NCI-H2227 (cell line): ENCODE results near the gene ESPL1.
"Not testable (repeated sequence)": the region's sequence is repeated elsewhere in the genome, so short reads cannot be mapped to it uniquely, and the experiment has no call there.

Experiments used
- DNase-seq: peaks from one replicate; lab custom pipeline; 2025; ENCODE audit not compliant: unreplicated experiment; lab: John Stamatoyannopoulos, UW

Gene ESPL1

GRCh38 chr12:53297106-53297505 lies 29.0 kb downstream of the ESPL1 start:
- not testable (repeated sequence) for DNase-seq

GRCh38 chr12:53298164-53298563 lies 30.1 kb downstream of the ESPL1 start:
- no peak for DNase-seq

- peak; percentile 61 for DNase-seq
These were observed 31.0 kb downstream of the ESPL1 start for GRCh38 chr12:53299101-53299453.

GRCh38 chr12:53299454-53300180 lies 31.5 kb downstream of the ESPL1 start, which contains the start of gene MYG1:
Gene MYG1 (plus strand): TSS chr12:53299695. CDS start chr12:53299738, 43 bp downstream.
- DNase-seq, result peak; percentile 91

GRCh38 chr12:53300187-53300586 lies 32.1 kb downstream of the ESPL1 start:
- no peak for DNase-seq

GRCh38 chr12:53302903-53303302 lies 34.8 kb downstream of the ESPL1 start:
- no peak for DNase-seq

- DNase-seq, result no peak
These were observed 38.7 kb downstream of the ESPL1 start for GRCh38 chr12:53306826-53307225.

- no peak for DNase-seq
These were observed 40.2 kb downstream of the ESPL1 start for GRCh38 chr12:53308276-53308675.

GRCh38 chr12:53313996-53314395 lies 45.9 kb downstream of the ESPL1 start:
- DNase-seq, result no peak

GRCh38 chr12:53320352-53321195 lies 52.5 kb downstream of the ESPL1 start:
- no peak for DNase-seq

- peak; percentile 17 for DNase-seq
These were observed 56.1 kb downstream of the ESPL1 start for GRCh38 chr12:53324113-53324778.

GRCh38 chr12:53324779-53325510 lies 56.8 kb downstream of the ESPL1 start:
- DNase-seq, result peak; percentile 72

GRCh38 chr12:53325511-53326061 lies 57.5 kb downstream of the ESPL1 start:
- DNase-seq, result no peak

- no peak for DNase-seq
These were observed 58.5 kb downstream of the ESPL1 start for GRCh38 chr12:53326460-53327185.

GRCh38 chr12:53327435-53328042 lies 59.4 kb downstream of the ESPL1 start:
- DNase-seq, result no peak

- no peak for DNase-seq
These were observed 59.9 kb downstream of the ESPL1 start for GRCh38 chr12:53328043-53328435.

- no peak for DNase-seq
These were observed 62.6 kb downstream of the ESPL1 start for GRCh38 chr12:53330671-53331070.

GRCh38 chr12:53332339-53332738 lies 64.2 kb downstream of the ESPL1 start:
- not testable (repeated sequence) for DNase-seq

- DNase-seq, result no peak
These were observed 64.6 kb downstream of the ESPL1 start for GRCh38 chr12:53332744-53333143.

- no peak for DNase-seq
These were observed 65.2 kb downstream of the ESPL1 start for GRCh38 chr12:53333289-53333688.
